Ammon's horn (tissue), 1 donor: ENCODE results near the gene KRTAP10-2.
"Not testable (repeated sequence)": the region's sequence is repeated elsewhere in the genome, so short reads cannot be mapped to it uniquely, and the experiment has no call there.

ENCODE experiments used
- DNase-seq: peaks from one replicate; pipeline ENCODE4 v3.0.0-alpha.2; 2016; ENCODE audit warnings: low spot score

KRTAP10-2 gene

GRCh38 chr21:44513389-44514217, 37.7 kb downstream of the KRTAP10-2 start:
- DNase-seq, result no peak

- no peak for DNase-seq
Observed at GRCh38 chr21:44512496-44513388, 38.6 kb downstream of the KRTAP10-2 start.

- DNase-seq, result no peak
Observed at GRCh38 chr21:44511938-44512275, 39.4 kb downstream of the KRTAP10-2 start.

GRCh38 chr21:44511219-44511937, 39.9 kb downstream of the KRTAP10-2 start:
- peak; percentile 17 for DNase-seq

GRCh38 chr21:44510508-44511218, 40.6 kb downstream of the KRTAP10-2 start:
- peak; percentile 14 for DNase-seq

- no peak for DNase-seq
Observed at GRCh38 chr21:44510109-44510507, 41.2 kb downstream of the KRTAP10-2 start.

GRCh38 chr21:44509539-44509938, 41.8 kb downstream of the KRTAP10-2 start:
- DNase-seq, result peak; percentile 28

- no peak for DNase-seq
Observed at GRCh38 chr21:44508711-44509445, 42.4 kb downstream of the KRTAP10-2 start.

GRCh38 chr21:44508426-44508710, 42.9 kb downstream of the KRTAP10-2 start:
- no peak for DNase-seq

GRCh38 chr21:44507673-44508425, 43.5 kb downstream of the KRTAP10-2 start:
- DNase-seq, result no peak

- no peak for DNase-seq
Observed at GRCh38 chr21:44506279-44507255, 44.7 kb downstream of the KRTAP10-2 start.

GRCh38 chr21:44505673-44506278, 45.5 kb downstream of the KRTAP10-2 start:
- DNase-seq, result no peak

GRCh38 chr21:44503901-44504399, 47.4 kb downstream of the KRTAP10-2 start:
- no peak for DNase-seq

GRCh38 chr21:44503006-44503889, 48.1 kb downstream of the KRTAP10-2 start:
- DNase-seq, result not testable (repeated sequence)

GRCh38 chr21:44502171-44502958, 48.9 kb downstream of the KRTAP10-2 start:
- DNase-seq, result no peak
